ENCODE results near the gene KREMEN2.
A peak's percentile ranks its signal among the peaks of the same experiment; 100 is the strongest.
"Not testable (repeated sequence)": the region's sequence is repeated elsewhere in the genome, so short reads cannot be mapped to it uniquely, and the experiment has no call there.

KREMEN2 gene, protein sequence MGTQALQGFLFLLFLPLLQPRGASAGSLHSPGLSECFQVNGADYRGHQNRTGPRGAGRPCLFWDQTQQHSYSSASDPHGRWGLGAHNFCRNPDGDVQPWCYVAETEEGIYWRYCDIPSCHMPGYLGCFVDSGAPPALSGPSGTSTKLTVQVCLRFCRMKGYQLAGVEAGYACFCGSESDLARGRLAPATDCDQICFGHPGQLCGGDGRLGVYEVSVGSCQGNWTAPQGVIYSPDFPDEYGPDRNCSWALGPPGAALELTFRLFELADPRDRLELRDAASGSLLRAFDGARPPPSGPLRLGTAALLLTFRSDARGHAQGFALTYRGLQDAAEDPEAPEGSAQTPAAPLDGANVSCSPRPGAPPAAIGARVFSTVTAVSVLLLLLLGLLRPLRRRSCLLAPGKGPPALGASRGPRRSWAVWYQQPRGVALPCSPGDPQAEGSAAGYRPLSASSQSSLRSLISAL
- total RNA-seq: 0 to 0.24 reads per million in 2 donors

GRCh38 chr16:2963723-2964474 lies at the start of gene KREMEN2:
Gene KREMEN2 (plus strand): TSS chr16:2964275. CDS start chr16:2964521, 246 bp downstream.
- no peak for DNase-seq

GRCh38 chr16:2915196-2915929 lies 48.7 kb upstream of the KREMEN2 start:
- no peak for DNase-seq

DNA sequence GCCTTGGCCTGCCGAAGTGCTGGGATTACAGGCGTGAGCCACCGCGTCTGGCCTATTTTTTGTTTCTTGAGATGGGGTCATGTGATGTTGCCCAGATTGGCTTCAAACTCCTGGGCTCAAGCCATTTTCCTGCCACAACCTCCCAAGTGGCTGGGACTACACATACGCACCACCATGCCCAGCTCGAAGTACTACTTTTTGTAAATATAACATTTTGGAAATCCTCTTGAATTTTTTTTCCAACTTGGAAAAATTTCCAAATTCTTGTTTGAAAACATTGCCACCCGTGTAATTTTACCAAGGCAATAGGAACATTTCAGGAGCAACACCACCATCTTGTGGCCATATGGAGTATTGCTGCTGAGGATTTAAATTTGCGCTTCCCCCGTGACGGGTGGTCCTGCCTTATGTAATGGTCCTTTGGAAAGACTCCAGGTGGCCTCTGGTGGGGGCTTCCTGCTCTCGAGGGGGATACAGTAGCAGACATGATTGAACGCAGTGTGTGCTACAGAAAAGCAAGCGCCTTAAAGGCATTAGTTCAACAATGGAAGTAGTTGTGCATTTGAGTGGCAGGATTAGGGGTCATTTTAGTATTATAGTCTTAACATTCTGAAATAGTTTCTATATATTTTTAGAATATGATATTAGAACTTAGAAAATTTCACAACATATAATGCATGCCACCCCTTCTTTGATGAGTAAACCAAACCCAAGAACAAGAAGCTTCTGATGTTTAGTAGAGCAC lies 44.4 kb upstream of the KREMEN2 start:
- DNase-seq: peak; percentile 54

DNA sequence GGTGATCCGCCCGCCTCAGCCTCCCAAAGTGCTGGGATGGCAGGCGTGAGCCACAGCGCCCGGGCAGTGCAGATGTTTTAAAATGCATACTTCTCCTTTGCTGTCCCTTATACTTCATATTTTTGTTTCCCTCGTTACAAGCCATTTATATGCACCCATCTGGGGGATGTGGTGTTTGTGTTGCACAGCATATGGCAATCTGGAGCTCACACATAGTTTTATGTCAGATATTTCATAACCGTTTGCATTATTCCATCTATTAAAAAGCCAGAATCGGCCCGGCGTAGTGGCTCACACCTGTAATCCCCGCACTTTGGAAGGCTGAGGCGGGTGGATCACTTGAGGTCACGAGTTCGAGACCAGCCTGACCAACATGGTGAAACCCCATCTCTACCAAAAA lies 40.6 kb upstream of the KREMEN2 start:
- DNase-seq: no peak

- no peak for DNase-seq
Measured at GRCh38 chr16:2924901-2925755, 38.9 kb upstream of the KREMEN2 start.

DNA sequence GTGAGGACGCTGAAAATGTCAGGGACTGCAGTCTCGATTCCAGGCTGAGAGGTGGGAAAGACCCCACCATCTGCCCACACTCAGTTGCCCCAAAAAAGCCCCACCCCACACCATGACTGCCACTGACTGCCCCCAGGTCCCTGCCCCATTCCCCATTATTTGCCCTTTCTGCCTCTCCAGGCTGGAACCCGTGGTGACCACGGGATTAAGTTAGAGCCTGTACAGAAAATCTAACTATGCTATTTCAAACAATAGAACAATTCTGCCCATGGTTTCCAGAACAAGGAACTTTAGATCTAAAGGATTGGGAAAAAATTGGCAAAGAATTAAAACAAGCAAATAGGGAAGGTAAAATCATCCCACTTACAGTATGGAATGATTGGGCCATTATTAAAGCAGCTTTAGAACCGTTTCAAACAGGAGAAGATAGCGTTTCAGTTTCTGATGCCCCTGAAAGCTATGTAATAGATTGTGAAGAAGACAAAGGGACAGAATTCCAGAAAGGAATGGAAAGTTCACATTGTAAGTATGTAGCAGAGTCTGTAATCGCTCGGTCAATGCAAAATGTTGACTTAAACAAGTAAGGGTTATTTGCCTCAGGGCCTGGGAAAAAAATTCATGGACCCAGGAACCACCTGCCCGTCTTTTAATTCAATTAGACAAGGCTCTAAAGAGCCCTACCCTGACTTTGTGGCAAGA lies 38.0 kb upstream of the KREMEN2 start:
- no peak for DNase-seq

GRCh38 chr16:2926650-2926999 lies 37.5 kb upstream of the KREMEN2 start:
- no peak for DNase-seq

GRCh38 chr16:2927010-2927646 lies 36.9 kb upstream of the KREMEN2 start:
- DNase-seq: peak; percentile 85

DNA sequence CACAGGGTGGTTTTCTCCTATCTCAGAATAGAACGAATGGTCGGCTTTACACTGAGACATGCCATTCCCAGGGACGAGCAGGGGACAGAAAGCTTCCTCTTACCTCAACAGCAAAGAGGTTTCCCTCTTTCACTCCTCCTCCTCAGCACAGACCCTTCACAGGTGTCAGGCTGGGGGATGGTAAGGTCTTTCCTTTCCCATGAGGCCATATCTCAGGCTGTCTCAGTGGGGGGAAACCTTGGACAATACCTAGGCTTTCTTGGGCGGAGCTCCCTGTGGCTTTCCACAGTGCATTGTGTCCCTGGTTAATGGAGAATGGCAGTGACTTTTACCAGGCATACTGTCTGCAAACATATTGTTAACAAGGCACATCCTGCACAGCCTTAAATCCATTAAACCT lies 35.9 kb upstream of the KREMEN2 start:
- DNase-seq: not testable (repeated sequence)

DNA sequence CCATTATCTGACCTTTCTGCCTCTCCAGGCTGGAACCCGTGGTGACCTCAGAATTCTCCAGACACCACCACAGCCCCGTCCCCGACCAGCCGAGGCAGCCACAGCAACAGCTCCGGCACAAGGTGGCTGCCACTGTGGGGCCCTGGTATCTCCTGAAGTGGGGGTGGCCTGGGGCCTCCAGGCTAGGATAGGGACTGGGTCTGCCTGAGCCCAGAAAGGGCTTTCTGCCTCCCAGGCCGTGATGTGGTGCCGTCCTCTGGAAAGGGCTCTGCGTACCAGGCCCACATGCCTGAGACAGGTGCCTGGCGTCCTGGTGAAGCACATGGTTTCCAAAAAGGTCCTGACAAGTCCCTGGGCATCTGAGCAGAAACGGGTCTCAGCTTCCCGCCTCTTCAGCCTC lies 35.3 kb upstream of the KREMEN2 start:
- DNase-seq: no peak

DNA sequence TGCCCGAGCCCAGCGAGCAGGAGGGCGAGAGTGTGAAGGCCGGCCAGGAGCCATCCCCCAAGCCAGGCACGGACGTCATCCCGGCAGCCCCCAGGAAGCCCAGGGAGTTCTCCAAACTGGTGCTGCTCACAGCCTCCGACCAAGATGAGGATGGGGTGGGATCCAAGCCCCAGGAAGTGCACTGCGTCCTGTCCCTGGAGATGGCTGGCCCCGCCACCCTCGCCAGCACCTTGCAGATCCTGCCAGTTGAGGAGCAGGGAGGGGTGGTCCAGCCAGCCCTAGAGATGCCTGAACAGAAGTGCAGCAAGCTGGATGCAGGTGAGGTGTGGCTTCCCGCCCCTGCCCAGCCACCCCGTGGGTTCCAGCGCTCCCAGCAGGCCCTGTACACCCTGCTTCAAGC lies 34.4 kb upstream of the KREMEN2 start:
- DNase-seq: no peak

DNA sequence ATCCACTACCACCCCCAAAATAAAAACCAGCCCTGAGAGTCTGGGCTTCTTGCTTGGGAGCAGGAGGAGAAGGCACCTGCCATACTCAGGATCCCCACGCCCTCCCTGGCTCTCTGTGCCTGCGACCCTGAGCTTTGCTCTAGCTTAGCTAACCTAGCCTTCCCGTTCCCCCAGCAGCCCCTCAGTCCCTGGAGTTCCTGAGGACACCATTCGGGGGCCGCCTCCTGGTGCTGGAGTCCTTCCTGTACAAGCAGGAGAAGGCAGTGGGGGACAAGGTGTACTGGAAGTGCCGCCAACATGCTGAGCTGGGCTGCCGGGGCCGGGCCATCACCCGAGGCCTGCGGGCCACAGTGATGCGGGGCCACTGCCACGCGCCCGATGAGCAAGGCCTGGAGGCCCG lies 33.8 kb upstream of the KREMEN2 start:
- DNase-seq: no peak

DNA sequence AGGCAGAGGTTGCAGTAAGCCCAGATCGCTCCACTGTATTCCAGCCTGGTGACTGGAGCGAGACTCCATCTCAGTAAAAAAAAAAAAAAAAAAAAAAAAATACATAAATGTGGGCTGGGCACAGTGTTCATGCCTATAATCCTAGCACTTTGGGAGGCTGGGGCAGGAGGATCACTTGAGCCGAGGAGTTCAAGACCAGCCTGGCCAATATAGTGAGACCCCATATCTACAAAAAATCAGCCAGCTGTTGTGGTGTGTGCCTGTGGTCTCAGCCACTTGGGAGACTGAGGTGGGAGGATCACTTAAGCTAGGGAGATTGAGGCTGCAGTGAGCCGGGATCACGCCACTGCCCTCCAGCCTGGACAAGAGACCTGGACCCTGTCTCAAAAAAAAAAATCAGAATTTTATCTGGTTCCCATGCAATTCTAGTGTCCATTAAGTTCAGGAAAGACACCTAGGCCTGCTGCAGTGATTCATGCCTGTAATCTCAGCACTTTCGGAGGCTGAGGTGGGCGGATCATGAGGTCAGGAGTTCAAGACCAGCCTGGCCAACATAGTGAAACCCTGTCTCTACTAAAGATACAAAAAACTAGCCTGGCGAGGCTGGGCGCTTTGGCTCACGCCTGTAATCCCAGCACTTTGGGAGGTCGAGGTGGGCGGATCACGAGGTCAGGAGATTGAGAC lies 32.7 kb upstream of the KREMEN2 start:
- DNase-seq: not testable (repeated sequence)

GRCh38 chr16:2933136-2933535 lies 30.9 kb upstream of the KREMEN2 start:
- DNase-seq: no peak

GRCh38 chr16:2933701-2934100 lies 30.4 kb upstream of the KREMEN2 start:
- DNase-seq: no peak

DNA sequence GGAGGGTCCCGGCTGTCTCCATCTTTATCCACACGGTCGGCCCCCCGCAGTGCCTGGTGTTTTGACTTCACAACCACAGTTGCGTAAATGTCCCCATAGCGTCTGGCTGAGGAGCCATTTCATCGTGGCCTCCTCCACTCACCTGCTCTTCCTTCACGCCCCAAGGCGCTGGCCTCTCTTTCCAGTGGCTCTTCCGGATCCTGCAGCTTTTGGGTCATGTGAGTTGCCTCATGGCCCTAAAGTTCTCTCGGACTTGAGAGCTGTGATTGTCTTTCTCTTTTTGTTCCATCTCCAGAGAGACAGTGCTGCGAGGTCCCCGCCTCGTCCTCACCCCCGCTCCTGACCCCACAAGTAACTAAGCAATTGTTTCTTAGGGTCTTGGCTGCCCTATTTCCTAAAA lies 29.6 kb upstream of the KREMEN2 start:
- no peak for DNase-seq

DNA sequence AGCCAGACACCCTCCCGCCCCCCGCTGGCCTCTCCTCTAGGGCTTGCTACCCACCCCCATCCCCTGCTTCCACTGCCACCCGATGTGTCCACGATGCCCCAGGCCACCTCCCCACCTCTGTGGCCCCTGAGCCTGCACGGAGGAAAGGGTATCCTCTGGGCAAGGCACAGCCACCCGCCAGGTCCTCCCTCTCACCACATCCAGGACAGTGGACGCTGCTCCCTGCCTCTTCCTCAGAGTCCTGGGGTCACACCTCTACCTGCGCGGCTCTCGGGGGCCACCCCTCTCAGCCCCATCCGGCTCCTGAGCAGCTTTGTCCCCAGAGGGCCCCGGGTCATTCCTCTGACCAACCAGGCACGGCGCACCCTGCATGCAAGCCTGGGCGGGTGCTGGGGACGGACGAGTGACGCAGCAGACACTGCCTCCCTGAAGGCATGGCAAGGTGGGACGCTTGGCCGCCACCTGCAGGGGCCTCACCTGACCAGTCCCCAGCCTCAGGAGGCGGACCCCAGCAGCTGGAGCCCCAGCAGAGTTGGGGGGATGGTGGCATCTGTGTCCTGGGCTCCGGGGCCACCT lies 27.6 kb upstream of the KREMEN2 start:
- DNase-seq: no peak

DNA sequence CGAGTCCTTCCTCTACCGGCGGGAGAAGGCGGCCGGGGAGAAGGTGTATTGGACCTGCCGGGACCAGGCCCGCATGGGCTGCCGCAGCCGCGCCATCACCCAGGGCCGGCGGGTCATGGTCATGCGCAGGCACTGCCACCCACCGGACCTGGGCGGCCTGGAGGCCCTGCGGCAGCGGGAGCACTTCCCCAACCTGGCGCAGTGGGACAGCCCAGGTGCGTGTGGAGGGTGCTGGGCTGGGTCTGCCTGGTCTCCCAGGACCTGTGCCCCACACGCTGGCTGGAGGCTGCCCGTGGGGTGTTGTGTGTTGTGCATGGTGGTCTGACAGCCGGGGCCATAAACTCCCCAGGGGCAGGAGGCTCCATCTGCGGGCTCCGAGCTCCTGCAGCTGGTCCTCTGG lies 26.9 kb upstream of the KREMEN2 start:
- DNase-seq: no peak

DNA sequence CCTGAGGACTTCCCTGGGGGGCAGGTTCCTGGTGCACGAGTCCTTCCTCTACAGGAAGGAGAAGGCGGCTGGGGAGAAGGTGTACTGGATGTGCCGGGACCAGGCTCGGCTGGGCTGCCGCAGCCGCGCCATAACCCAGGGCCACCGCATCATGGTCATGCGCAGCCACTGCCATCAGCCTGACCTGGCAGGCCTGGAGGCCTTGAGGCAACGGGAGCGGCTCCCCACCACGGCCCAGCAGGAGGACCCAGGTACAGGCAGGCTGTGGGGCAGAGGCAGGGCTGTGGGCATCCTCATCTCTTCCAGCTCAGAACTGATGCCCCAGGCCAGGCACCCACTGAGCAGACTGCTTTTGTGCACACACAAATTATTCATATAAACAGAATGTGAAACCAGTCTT lies 25.9 kb upstream of the KREMEN2 start:
- no peak for DNase-seq

GRCh38 chr16:2939968-2940367 lies 24.1 kb upstream of the KREMEN2 start:
- DNase-seq: no peak

Measured in T-helper 9 cell (primary cell).